Activated CD4-positive, alpha-beta T cell treated with anti-CD3 and anti-CD28 coated beads, Interleukin-2, amount 50 U/mL, for 48 hours (primary cell): ENCODE results near the gene P2RX5.
A peak's percentile ranks its signal among the peaks of the same experiment; 100 is the strongest.

Experiments used
- DNase-seq, 2 experiments: peaks; one replicate each; pipeline ENCODE4 v3.0.0-alpha.2; 2020

P2RX5 gene

DNA sequence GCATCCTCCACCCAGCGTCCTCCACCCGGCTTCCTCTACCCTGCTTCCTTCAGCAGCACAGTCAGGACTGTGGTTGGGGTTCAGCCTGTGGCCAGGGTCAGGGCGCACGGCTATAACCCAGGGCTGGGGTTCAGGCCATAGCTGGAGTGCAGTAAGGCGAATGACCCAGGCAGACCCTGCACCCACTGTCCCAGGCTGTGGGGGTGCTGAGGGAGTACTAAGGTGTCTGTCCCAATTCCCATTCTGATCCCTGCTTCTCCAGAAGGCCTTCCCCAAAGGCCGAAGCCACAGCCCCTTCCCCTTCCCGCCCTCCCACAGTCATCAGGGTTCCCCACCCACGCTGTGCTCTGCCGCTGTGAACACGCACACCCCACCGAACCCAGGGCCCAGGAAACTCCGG is 14.9 kb downstream of the P2RX5 start:
- DNase-seq, result no peak

DNA sequence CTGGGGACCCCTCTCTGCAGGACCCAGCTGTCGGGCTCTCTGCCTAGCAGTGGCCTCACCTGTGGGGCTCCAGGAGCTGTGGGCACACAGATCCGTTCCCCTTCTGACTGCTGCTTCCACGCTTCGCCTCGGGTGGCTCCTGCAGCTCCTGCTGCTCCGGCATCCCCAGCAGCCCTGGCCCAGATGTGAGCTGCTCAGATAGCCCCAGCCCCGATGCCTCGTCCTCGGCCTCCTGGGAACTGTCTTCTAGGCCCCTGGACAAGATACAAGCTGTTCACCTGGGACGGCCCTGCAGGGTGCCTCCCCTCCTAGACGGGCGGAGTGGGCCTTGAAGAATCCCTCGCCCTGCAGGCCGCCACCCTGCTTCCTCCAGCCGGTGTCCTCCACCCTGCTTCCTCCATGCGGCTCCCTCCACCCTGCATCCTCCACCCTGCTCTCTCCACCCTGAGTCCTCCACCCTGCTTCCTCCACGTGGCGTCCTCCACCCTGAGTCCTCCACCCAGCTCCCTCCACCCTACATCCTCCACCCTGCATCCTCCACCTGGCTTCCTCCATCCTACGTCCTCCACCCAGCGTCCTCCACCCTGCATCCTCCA is 16.3 kb downstream of the P2RX5 start:
- DNase-seq, result no peak

DNA sequence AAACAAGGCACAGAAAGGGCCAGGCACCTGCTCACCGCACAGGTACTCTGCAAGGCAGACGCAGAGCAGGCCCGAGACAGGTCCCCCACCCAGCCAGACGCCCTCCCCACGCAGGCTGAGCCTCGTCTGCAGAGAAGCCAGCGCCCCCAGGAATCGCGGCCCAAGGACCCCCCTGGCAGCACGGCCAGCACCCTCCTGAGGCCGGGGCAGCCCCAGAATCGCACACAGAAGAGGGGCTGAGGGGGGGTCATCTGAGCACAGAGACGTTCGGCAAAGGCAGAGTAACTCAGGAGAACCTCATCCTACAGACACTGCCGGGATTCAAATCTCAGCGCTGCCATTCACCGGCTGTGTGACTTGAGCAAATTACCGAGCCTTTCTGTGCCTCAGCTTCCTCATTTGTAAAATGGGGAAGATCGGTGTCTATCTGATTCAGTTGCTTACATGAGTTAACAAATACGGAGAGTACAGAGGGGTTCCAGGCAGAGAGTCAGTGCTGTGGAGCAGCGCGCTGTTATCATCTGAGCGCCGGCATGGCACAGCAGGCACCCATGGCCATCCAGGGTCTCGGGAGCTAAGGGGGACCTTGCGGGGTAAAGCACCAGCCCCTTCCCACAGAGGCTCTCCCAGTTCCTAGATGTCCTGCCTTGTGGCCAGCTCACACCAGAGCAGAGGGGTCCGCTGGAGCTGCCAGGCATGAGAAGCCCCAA is 17.0 kb downstream of the P2RX5 start:
- DNase-seq, result no peak

DNA sequence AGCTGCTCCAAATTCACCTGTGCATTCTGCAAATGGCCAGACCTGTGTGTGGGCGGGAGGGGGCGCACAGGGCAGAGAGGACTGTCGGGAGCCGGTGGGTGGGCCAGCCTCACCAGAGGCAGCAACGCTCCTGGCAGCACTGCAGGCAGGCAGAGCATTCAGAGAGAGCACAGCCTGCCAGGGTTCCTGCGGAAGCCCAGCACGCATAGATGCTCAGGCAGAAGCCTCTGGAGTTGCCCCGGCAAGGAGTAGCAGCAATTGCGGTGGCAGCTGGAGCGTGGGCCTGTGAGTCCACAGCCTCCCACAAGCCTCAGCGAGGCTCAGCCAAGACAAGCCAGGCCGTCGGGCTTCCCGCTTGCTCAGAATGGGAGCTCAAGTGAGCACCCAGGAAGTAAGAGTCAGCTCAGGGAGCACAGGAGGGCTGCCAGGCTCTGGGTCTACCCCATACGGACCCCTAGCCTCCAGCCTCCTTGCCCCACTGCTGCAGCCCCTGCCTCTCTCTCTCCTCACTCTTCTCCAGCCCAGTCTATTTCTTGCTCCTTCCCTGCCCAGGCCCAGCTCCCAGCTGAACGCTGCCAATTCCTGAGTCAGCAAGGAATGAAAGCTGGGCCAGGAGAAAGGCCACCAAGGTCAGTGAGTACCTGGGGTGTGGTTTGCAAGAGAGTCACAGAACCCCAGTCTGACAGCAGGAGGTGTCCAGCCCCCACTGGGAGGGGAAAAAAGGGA is 17.7 kb downstream of the P2RX5 start:
- no peak for DNase-seq

DNA sequence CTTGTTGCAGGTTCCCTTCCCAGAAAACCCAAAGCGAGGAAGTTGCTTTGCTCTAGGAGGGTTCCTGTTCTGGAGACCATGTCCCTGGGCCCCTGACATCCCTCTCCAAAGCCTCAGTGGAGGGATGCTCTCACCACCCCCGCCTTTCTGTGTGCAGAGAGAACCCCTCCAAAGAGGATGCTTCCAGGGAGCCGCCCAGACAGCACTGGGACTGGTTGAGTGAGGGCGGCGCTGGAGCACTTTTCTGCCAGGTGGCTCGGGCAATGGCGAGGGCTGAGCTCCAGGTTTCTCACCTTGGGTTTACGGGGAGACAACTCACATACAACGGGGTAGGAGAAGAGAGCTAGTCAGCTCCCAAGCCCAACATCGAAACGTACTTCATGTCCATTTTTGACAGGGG is 20.1 kb downstream of the P2RX5 start:
- DNase-seq, result no peak

DNA sequence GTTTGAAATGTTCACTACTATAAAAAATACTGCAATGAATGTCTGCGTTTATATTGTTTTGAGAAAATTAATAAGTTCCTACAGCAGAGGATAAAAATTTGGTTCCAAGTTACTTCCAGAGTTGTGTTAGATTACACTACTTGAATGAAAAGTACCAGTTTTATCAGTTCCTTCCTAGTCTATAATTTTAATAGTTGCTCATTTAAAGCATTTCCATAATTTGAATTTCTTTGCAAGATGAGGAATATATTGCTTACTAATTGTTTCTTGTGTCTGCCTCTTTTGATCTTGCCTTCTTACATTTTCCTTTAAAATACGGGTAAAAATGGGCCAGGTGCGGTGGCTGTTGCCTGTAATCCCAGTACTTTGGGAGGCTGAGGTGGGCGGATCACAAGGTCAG is 23.4 kb downstream of the P2RX5 start:
- no peak for DNase-seq

DNA sequence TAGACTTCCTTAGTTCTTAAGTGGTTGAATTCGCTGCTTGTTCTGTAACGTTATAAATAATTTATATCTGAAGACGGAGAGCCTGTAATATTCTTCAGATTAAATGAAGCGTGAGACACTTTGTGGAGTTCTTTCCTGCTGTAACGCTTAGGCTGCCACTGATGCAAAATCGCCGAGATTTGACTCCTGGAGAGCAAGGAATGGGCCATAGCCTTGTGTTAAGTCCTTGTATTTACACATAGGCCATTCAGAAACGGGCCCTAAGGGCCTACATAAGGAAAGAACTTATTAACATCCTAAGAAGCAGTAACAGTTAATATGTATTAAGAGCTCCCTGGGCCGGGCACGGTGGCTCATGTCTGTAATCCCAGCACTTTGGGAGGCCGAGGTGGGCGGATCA is 26.4 kb downstream of the P2RX5 start:
- DNase-seq, result no peak

DNA sequence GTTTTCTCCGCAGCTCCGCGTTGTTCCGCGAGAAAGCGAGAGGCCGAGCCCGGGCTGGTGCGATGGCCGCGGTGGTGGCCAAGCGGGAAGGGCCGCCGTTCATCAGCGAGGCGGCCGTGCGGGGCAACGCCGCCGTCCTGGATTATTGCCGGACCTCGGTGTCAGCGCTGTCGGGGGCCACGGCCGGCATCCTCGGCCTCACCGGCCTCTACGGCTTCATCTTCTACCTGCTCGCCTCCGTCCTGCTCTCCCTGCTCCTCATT is 26.9 kb downstream of the P2RX5 start:
- no peak for DNase-seq

DNA sequence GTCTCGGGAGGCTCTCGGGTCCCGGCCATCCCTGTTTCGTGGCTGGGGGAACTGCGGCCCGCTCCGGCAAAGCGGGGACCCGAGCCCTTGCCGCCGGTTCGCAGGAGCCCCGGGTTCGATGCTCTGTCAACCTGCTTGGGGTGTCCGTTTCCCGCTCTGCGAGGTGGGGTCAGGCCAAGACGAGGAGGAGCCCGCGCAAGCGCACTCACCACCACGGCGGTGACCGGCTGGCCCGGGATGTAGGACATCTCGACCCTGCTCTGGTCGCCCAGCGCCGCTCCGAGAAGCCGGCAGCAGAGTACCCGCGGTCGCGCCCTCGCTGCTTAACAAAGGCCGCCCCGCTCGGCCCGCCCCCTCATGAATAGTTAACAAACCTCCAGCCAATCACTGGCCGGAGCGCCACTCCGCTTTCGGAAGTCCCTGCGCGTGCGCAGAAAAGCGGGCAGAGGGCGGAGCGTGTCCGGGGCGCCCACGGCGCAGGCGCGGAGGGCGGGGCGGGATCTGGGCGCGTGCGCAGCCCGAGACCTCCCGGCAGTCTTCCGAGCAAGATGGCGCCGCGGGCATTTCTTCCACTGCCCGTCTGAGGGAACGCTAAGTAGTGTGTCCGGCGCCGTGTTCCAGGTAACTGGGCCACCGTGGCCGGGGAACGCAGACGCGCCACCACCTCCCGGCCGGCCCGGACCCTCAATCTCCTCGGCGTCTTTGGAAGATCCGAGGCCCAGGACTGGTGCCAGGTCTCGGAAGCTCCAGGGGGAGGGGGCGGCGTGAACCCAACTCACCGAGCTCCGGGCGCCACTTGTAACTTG is 27.5 kb downstream of the P2RX5 start, which contains the start of the genes EMC6 and TAX1BP3:
TSS of gene EMC6 (plus strand) at position 534 of the 806 bp plus-strand sequence. CDS start 335 bp downstream, outside the sequence.
TSS of gene TAX1BP3 (minus strand) at position 300 of the 806 bp plus-strand sequence. CDS start at position 248, 52 bp downstream.
- DNase-seq, result peak; percentile 98

DNA sequence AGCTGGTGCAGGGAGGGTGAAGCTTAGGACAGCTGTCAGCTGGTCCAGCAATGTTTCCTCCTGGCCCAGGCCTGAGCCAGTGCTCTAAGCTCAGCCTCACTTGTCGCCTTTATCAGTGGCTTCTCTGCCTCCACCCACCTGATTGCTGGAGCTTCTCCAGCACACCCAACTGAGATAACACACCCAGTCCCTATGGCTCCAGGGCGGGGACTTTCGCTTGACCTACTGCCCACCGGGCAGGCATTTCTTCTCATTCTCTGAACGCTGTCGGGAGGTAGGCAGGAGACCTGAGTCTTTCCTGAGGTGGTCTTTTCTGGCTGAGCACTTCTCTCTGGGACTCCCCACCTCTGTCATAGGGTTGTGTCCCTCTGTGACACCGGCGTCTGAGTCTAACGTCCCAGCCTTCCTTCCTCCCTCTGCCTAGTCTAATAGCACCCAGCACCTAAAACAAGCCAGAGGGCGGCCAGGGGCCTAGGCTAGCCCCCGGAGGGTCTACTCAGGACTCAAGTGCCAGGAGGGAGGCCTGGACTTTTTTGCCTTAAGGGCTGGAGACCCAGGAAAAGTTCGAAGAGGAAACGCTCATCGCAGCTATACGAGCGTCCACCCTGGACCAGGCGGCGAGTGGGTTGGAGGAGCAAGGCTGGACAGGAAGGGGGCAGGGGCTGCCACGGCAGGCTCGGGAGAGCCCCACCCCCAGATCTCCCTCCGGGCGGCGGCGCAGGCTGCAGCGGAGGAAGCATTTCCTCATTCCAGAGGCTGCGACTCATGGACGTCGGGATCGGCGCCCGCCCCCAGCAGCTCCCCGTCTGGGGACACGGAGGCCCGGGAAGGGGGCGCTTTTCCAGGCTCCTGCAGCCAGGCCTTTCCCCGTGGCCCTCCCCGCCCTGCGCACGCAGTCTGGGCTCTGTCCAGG is 28.3 kb downstream of the P2RX5 start:
- no peak for DNase-seq

DNA sequence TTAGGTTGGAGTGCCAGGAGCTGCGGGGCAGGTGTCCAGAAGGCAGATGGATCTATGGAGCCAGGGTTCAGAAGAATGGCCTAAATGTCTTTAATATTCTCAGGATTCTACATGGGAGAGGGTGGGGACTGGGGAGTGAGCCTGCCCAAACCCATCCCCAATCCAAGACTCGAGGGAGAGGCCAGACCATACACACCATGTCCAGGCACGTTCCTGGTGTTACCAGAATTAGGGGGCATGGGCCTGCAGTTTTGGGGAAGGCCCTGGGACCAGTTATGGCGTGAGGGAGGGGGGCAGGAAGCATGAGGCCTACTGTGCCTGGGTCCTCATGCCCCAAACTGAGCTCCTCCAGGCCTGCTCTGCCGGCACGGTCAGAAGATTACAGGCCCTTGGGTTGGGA is 29.4 kb downstream of the P2RX5 start:
- DNase-seq, result no peak

DNA sequence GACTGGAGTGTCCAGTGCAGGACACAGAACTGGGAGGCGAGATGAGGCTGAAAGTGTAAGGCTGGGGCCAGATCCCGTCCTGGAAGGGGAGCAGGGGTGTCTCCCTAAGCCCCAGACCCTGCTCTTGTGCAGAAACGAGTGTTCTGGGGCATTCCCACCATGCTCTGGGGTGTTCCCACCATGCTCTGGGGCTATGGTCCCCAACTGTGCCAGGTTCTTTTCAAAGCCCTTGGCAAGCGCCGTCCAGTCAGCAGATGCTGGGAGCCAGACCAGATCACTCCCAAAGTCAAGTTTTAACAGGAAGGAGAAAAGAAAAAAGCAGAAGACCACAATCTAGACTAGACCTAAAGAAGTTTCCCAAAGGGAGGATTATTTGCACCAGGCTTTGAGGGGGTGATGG is 30.1 kb downstream of the P2RX5 start:
- DNase-seq, result no peak

DNA sequence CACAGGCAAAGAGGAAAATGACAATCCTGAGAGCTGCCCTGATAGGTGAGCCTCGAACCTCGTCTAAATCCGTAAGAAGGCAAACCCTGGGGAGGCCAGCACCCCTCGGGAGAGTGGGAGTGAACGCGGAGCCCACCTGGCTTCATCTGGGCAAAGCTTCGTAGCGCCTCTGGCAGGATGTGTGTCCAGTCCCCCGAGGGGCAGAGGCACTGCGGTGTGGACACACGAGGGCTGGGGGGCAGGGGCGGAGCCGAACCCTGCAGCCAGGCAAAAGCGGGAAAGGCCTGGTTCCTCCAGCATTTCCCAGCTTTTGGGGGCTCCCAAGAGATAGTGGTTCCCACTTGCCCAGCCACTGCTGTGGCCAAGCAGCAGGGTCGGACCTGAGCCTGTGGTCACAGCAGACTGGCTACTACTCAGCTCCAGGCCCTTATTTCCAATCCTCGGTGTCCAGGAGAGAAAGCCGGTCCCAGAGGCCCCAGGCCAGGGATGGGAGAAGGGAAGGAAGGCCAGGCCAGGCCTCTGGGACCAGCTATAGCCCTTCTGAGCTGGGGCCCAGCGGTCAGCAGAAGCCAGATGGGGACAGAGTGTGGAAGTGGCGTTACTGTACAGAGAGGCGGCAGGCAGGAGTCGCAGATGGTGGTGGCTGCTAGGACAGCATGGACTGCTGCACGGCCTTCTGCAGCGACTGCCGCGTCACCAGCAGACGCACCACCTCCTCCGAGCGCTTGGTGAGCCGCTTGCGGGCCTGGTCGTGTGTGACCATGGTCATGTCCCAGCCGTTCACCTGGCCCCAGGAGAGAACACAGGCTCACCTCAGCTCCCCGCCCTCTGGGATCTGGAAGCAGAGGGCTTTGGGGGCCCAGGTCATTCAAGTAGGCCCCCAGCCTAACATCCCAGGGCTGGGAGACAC is 32.6 kb downstream of the P2RX5 start:
- no peak for DNase-seq

DNA sequence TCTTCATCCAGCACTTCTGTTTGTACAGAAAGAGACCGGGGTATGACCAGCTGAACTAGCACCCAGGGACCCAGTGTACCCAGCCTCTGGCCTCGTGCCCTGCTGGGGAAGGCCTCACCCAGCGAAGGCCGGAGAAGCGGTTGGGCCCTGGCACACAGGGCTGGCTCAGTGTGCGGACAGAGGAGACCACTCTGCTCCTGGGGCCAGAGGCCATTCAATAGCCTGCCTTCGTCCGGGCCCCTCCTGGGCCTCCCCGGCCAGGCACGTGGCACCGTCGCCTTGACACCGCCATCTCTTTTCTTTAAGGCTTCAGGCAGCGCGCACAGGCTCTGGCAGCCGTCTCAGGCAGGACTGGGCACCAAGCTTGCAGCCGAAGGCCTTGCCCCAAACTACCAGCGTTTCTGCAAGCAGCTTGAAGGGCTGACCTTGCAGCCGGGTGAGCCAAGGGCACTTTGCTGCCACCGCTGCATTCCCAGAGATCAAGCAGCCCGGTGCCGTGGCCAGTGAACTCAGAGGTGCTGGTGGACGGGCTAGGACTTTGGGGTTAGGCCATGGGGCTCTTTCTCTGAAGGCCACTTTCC is 35.6 kb downstream of the P2RX5 start:
- no peak for DNase-seq

DNA sequence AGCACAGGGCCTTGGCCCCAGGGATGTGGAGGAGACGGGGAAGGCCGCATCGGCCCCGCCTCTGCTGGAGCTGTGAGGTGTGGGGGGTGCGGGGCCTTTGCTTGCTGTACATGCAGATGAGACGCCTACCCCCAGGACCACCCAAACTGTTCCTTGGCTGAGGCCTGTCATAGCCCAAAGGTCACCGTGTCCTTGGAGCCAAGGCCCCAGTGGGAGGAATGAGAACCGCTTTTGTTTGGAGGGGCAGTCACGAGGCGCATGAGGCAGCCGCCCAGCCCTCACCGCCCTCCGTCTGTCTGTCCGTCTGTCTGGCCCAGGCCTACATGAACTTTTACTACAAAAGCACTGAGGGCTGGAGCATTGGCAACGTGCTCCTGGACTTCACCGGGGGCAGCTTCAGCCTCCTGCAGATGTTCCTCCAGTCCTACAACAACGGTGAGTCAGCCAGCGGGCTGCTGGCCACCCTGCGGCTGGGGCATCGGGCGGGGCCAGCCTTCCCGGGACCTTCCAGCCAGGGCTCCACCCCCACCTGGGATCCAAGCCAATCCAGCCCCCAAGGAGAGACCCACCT is 36.3 kb downstream of the P2RX5 start:
- DNase-seq, result no peak

DNA sequence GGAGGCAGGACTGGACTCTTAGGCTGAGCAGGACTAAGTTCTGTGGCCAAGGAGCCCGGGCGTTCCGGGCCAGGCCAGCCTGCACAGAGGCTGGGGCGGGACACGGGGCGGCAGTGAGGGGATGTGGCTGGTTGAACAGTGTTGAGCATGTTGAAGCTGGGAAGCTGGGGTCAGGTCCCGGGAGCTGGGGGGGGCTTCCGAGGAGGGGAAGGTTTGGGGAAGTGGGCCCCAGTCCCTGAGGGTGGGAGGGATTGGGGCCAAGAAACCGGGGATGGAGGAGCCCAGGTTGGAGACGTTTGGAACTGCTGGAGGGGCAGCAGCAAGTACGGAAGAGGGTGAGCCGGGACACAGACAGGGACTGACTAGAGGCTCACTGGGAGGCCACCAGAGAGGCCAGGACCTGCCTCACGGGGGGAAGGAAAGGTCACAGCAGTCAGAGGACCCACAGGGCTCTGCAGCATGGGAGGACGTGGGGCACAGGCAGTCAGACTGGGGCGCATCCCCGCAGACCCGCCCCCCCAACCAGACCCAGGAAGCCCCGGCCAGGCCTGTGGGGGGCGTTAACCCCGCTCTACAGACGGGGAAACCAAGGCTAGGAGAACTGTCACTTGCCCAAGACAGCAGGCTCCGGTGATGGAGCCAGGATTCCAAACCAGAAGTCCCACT is 37.0 kb downstream of the P2RX5 start:
- DNase-seq, result no peak

DNA sequence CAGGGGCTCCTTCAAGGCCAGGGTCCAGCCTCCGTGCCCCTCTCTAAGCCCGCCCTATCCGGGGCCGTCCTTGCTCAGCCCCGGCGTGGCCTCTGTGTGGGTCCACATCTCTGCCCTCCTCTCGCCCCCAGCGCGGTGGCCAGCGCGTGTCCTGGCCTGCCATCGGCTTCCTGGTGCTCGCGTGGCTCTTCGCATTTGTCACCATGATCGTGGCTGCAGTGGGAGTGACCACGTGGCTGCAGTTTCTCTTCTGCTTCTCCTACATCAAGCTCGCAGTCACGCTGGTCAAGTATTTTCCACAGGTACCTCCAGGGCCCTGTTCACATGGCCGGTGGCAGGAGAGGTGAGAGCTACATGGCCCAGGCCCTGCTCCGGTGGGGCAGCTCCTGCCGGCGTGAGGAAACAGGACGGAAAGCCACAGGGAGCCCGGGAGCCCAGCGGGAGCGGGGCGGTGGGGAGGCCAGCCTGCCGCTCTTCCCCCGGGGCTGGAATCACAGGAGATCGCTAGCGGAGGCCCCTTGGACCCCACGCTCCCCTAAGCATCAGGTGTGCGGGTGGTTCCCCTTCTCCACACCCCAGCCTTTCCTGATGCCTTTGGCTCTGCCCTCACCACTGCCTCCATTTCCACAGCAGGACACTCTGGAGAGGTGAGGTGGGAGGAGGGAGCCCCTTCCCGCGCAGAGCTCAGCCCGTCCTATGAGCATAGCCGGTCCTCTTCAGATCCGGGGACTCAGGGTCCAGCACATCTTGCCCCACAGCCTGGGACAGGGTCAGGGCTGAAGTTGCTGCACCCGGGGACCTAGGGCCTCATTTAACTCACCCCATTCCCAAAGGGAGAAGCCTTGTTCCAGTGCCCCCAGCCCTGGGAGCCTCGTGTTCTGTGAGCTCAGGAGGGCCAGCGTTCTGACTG is 37.8 kb downstream of the P2RX5 start:
- DNase-seq, result no peak

DNA sequence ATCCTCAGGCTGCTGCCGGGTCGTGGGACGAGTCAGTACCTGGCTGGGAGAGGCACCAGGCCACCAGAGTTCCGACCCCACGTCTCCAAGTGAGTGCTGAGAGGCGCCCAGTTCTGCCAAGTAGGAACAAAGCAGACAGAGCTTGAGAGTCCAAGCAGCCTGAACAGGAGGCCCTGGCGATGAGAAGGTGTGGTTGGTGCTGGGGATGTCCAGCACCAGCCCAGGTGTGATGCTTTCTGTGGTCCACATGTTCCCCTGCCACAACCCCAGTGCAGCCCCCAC is 38.4 kb downstream of the P2RX5 start:
- DNase-seq, result no peak
